Liver (tissue), 9 donors: ENCODE results near the gene CDC42BPA. TPM values are rescaled to one million over a fixed set of nuclear protein-coding genes. Genes with fewer than 3 reads are reported as not detected.
A peak's percentile ranks its signal among the peaks of the same experiment; 100 is the strongest.

Experiments
- DNase-seq: peaks from one replicate; pipeline ENCODE4 v3.0.0-alpha.2; 2017; ENCODE audit warnings: low spot score
- H3K27ac ChIP-seq, 2 donors: one replicate each; pipeline ENCODE4 v1.7.0; 2013; ENCODE audit warnings: inconsistent platforms in 2 of 2, low read length in 2 of 2, control low read depth in 1 of 2, low read depth in 1 of 2, mild to moderate bottlenecking in 1 of 2
- H3K27me3 ChIP-seq, 4 donors: one replicate each; pipeline versions ENCODE4 v1.6.1 to v1.7.0; 2013; ENCODE audit warnings: low read length in 3 of 4, inconsistent platforms in 1 of 4, mild to moderate bottlenecking in 1 of 4, moderate library complexity in 1 of 4; ENCODE audit not compliant: control insufficient read depth in 4 of 4, insufficient read depth in 4 of 4
- H3K36me3 ChIP-seq, 4 donors: one replicate each; pipeline versions ENCODE4 v1.6.1 to v1.7.0; 2013; ENCODE audit warnings: low read length in 3 of 4, mild to moderate bottlenecking in 3 of 4, low read depth in 1 of 4, moderate library complexity in 1 of 4; ENCODE audit not compliant: control insufficient read depth in 4 of 4, insufficient read depth in 3 of 4
- H3K4me1 ChIP-seq, 4 donors: one replicate each; pipeline versions ENCODE4 v1.6.1 to v1.7.0; 2013; ENCODE audit warnings: low read length in 3 of 4, mild to moderate bottlenecking in 3 of 4, moderate library complexity in 1 of 4; ENCODE audit not compliant: control insufficient read depth in 4 of 4, insufficient read depth in 4 of 4
- H3K4me3 ChIP-seq, 3 donors: one replicate each; pipeline versions ENCODE4 v1.6.1 to v1.7.0; 2013; ENCODE audit warnings: low read length in 3 of 3, control low read depth in 1 of 3, low read depth in 1 of 3, mild to moderate bottlenecking in 1 of 3
- H3K9ac ChIP-seq, 2 donors: one replicate each; pipeline ENCODE4 v1.7.0; 2013; ENCODE audit warnings: low read length in 2 of 2, mild to moderate bottlenecking in 2 of 2, moderate library complexity in 2 of 2, control low read depth in 1 of 2, low read depth in 1 of 2
- H3K9me3 ChIP-seq, 4 donors: one replicate each; pipeline versions ENCODE4 v1.6.1 to v1.7.0; 2013; ENCODE audit warnings: low read length in 3 of 4; ENCODE audit not compliant: control insufficient read depth in 4 of 4
- EGR1 ChIP-seq, 2 donors: IDR thresholded peaks; 2 replicates each; pipeline ENCODE4 v1.6.1; 2016 to 2018; ENCODE audit warnings: antibody characterized with exemption in 2 of 2, low read depth in 2 of 2
- FOXA1 ChIP-seq: IDR thresholded peaks from 2 replicates; pipeline ENCODE4 v1.6.1; 2016; ENCODE audit warnings: antibody characterized with exemption
- FOXA2 ChIP-seq: IDR thresholded peaks from 2 replicates; pipeline ENCODE4 v1.6.1; 2016; ENCODE audit warnings: antibody characterized with exemption
- GABPA ChIP-seq, 2 donors: IDR thresholded peaks in 1 of 2; conservative IDR thresholded peaks in 1 of 2; 2 replicates each; pipeline ENCODE4 v1.6.1; 2016; ENCODE audit warnings: antibody characterized with exemption in 2 of 2, mild to moderate bottlenecking in 1 of 2, moderate library complexity in 1 of 2
- HNF4A ChIP-seq, 2 donors: conservative IDR thresholded peaks; 2 replicates each; pipeline ENCODE4 v1.6.1; 2016; ENCODE audit warnings: antibody characterized with exemption in 2 of 2, mild to moderate bottlenecking in 2 of 2
- HNF4G ChIP-seq: IDR thresholded peaks from 2 replicates; pipeline ENCODE4 v1.6.1; 2016; ENCODE audit warnings: antibody characterized with exemption
- JUND ChIP-seq, 2 donors: IDR thresholded peaks; 2 replicates each; pipeline ENCODE4 v1.6.1; 2016; ENCODE audit warnings: antibody characterized with exemption in 2 of 2
- NR2F2 ChIP-seq: IDR thresholded peaks from 2 replicates; pipeline ENCODE4 v1.6.1; 2016; ENCODE audit warnings: antibody characterized with exemption
- RAD21 ChIP-seq, 2 donors: IDR thresholded peaks; 2 replicates each; pipeline ENCODE4 v1.6.1; 2016; ENCODE audit warnings: antibody characterized with exemption in 2 of 2, mild to moderate bottlenecking in 2 of 2
- RXRA ChIP-seq, 2 donors: IDR thresholded peaks; 2 replicates each; pipeline ENCODE4 v1.6.1; 2017 to 2018; ENCODE audit warnings: antibody characterized with exemption in 2 of 2, mild to moderate bottlenecking in 1 of 2
- SP1 ChIP-seq: IDR thresholded peaks from 2 replicates; pipeline ENCODE4 v1.6.1; 2018; ENCODE audit warnings: antibody characterized with exemption, mild to moderate bottlenecking
- TAF1 ChIP-seq: conservative IDR thresholded peaks from 2 replicates; pipeline ENCODE4 v1.6.1; 2016; ENCODE audit warnings: antibody characterized with exemption, mild to moderate bottlenecking
- YY1 ChIP-seq: IDR thresholded peaks from 2 replicates; pipeline ENCODE4 v1.6.1; 2016; ENCODE audit warnings: antibody characterized with exemption, mild to moderate bottlenecking
- WGBS: extraction: QIAGEN DNeasy Blood & Tissue Kit; methylation state at CpG from one replicate; pipeline ENCODE4 v1.1.7; 2013; 5-methylcytosine and 5-hydroxymethylcytosine counted together
- polyA plus RNA-seq, 2 donors: library from polyadenylated mRNA; stranded (reverse) in 1 of 2; unstranded in 1 of 2; fragments of 200-250 nt in 1 of 2; fragments of >200 nt in 1 of 2; fragmentation: Nextera tagmentation in 1 of 2; extraction: Ambion mirVana in 1 of 2; gene quantifications; one replicate each; pipeline versions ENCODE4 v1.2.1 to v1.2.3, GENCODE V29; 2013 to 2015
- total RNA-seq, 2 donors: library from RNA; depleted of rRNA; stranded (reverse); fragments of >200 nt; gene quantifications; one replicate each; pipeline ENCODE4 v1.2.3, GENCODE V29; 2014
- TF ChIP-seq, protein P1 (sequence below): IDR thresholded peaks from 2 replicates; pipeline ENCODE4 v1.6.1; 2016; ENCODE audit warnings: antibody characterized with exemption
- TF ChIP-seq, protein P2 (sequence below): fragments of 150-350 bp; IDR thresholded peaks from 2 replicates; pipeline ENCODE4 v1.5.1; 2017; ENCODE audit warnings: improper control_type of control experiment, low read depth, low read length; ENCODE audit not compliant: missing input control
- TF ChIP-seq, protein P3 (sequence below): IDR thresholded peaks from 2 replicates; pipeline ENCODE4 v1.6.1; 2016; ENCODE audit warnings: antibody characterized with exemption
- TF ChIP-seq, protein P4 (sequence below): IDR thresholded peaks from 2 replicates; pipeline ENCODE4 v1.6.1; 2016; ENCODE audit warnings: antibody characterized with exemption, mild to moderate bottlenecking
- TF ChIP-seq, protein P5 (sequence below): IDR thresholded peaks from 2 replicates; pipeline ENCODE4 v1.6.1; 2016; ENCODE audit warnings: antibody characterized with exemption
- donor health status: healthy.
- donor health status: healthy.
- donor health status: healthy.
- donor health status: healthy.
- donor health status: healthy.

Gene CDC42BPA
- total and polyA plus RNA-seq, 4 donors, result 5.8 to 39.9 (median 24.3) TPM

DNA sequence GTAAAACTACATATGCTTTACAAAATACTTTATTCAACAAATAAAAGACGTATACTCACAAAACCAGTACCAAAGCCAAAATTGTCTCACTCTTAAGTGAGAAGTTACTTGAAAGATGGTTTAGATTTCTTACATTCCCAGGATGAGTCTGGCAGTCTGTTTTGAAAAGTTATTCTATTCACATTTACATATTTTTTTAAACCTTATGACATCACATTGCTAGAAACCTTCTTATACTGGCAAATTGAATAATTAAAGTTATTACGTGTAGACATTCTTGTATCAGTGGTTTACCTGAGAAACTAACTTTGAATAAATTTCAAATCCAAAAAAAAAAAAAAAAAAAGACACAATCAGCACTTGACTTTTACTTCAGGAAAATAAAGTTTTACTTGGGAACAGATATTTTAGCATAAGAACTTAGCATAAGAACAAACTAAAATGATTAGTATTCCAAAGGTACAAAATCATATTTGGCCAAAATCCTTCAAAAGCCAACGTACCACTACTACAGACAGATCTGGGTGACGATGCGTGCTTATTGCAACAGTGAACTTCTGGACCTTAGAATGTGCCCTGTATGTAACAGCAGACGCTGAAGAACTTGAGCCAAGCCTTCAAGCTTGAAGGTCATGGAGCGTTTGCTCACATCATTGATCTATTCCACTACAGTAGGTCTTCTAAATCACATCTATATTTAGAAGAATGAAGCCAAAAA is 2.5 kb downstream of the CDC42BPA start:
- WGBS, result 9% methylated on average over 7 of the region's 7 CpGs
- Histone ChIP-seq H3K4me3 (peak overlapping the region; percentile 51 to 98 (median 75)), H3K9ac (peak overlapping the region in 1 of 2 donors; percentile 71), H3K36me3 (no peaks in the 10 kb centered on the region), H3K9me3 (no peaks in the 10 kb centered on the region), H3K27me3 (no peaks in the 10 kb centered on the region), H3K27ac (peak overlapping the region; percentile 45 to 51), H3K4me1 (peaks cover 0 to 18% (median 11%) of the 10 kb centered on the region in 4 donors)
- DNase-seq, result peak; percentile 44
- TF ChIP-seq, protein P1, sequence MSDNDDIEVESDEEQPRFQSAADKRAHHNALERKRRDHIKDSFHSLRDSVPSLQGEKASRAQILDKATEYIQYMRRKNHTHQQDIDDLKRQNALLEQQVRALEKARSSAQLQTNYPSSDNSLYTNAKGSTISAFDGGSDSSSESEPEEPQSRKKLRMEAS, result peak; percentile 58
- TF ChIP-seq JUND (IDR thresholded peaks at IDR 0.05) (peak; percentile 85 to 87), RXRA (IDR thresholded peaks at IDR 0.05) (peak; percentile 67 to 75), RAD21 (IDR thresholded peaks at IDR 0.05) (peak; percentile 39 to 51), HNF4G (peak; percentile 89), EGR1 (IDR thresholded peaks at IDR 0.05; ENCODE audit: low read depth in 2 of 2) (no peak), HNF4A (conservative IDR thresholded peaks at IDR 0.05) (peak; percentile 97), GABPA (IDR thresholded peaks at IDR 0.05 in 1 of 2, conservative IDR thresholded peaks at IDR 0.05 in 1 of 2) (no peak), FOXA1 (peak; percentile 27), NR2F2 (no peak), FOXA2 (peak; percentile 43), TAF1 (peak; percentile 85), SP1 (peak; percentile 60), YY1 (peak; percentile 52)
- TF ChIP-seq, protein P2, sequence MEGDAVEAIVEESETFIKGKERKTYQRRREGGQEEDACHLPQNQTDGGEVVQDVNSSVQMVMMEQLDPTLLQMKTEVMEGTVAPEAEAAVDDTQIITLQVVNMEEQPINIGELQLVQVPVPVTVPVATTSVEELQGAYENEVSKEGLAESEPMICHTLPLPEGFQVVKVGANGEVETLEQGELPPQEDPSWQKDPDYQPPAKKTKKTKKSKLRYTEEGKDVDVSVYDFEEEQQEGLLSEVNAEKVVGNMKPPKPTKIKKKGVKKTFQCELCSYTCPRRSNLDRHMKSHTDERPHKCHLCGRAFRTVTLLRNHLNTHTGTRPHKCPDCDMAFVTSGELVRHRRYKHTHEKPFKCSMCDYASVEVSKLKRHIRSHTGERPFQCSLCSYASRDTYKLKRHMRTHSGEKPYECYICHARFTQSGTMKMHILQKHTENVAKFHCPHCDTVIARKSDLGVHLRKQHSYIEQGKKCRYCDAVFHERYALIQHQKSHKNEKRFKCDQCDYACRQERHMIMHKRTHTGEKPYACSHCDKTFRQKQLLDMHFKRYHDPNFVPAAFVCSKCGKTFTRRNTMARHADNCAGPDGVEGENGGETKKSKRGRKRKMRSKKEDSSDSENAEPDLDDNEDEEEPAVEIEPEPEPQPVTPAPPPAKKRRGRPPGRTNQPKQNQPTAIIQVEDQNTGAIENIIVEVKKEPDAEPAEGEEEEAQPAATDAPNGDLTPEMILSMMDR, result no peak
- TF ChIP-seq, protein P3, sequence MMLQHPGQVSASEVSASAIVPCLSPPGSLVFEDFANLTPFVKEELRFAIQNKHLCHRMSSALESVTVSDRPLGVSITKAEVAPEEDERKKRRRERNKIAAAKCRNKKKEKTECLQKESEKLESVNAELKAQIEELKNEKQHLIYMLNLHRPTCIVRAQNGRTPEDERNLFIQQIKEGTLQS, result peak; percentile 67
- TF ChIP-seq, protein P4, sequence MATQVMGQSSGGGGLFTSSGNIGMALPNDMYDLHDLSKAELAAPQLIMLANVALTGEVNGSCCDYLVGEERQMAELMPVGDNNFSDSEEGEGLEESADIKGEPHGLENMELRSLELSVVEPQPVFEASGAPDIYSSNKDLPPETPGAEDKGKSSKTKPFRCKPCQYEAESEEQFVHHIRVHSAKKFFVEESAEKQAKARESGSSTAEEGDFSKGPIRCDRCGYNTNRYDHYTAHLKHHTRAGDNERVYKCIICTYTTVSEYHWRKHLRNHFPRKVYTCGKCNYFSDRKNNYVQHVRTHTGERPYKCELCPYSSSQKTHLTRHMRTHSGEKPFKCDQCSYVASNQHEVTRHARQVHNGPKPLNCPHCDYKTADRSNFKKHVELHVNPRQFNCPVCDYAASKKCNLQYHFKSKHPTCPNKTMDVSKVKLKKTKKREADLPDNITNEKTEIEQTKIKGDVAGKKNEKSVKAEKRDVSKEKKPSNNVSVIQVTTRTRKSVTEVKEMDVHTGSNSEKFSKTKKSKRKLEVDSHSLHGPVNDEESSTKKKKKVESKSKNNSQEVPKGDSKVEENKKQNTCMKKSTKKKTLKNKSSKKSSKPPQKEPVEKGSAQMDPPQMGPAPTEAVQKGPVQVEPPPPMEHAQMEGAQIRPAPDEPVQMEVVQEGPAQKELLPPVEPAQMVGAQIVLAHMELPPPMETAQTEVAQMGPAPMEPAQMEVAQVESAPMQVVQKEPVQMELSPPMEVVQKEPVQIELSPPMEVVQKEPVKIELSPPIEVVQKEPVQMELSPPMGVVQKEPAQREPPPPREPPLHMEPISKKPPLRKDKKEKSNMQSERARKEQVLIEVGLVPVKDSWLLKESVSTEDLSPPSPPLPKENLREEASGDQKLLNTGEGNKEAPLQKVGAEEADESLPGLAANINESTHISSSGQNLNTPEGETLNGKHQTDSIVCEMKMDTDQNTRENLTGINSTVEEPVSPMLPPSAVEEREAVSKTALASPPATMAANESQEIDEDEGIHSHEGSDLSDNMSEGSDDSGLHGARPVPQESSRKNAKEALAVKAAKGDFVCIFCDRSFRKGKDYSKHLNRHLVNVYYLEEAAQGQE, result peak; percentile 74
- TF ChIP-seq, protein P5, sequence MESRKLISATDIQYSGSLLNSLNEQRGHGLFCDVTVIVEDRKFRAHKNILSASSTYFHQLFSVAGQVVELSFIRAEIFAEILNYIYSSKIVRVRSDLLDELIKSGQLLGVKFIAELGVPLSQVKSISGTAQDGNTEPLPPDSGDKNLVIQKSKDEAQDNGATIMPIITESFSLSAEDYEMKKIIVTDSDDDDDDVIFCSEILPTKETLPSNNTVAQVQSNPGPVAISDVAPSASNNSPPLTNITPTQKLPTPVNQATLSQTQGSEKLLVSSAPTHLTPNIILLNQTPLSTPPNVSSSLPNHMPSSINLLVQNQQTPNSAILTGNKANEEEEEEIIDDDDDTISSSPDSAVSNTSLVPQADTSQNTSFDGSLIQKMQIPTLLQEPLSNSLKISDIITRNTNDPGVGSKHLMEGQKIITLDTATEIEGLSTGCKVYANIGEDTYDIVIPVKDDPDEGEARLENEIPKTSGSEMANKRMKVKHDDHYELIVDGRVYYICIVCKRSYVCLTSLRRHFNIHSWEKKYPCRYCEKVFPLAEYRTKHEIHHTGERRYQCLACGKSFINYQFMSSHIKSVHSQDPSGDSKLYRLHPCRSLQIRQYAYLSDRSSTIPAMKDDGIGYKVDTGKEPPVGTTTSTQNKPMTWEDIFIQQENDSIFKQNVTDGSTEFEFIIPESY, result no peak
